Natural killer cell (primary cell): ENCODE measurements around the gene NFAT5. TPM values are rescaled to one million over a fixed set of nuclear protein-coding genes. Genes with fewer than 3 reads are reported as not detected.
"Not testable (repeated sequence)": the region's sequence is repeated elsewhere in the genome, so short reads cannot be mapped to it uniquely, and the experiment has no call there.

ENCODE experiments used
- ATAC-seq, 3 donors: fragments of 150-1000 bp in 2 of 3; fragments of 200-7000 bp in 1 of 3; cut with Tn5 transposase; 1 replicate in 1 of 3; 2 replicates in 2 of 3; pipeline ENCODE4 v1.10.0; 2021; ENCODE audit warnings: mild to moderate bottlenecking in 2 of 3, moderate library complexity in 2 of 3
- DNase-seq, 2 donors: peaks; one replicate each; pipeline versions ENCODE4 v3.0.0 to v3.0.0-alpha.2; 2013 to 2021; ENCODE audit warnings: mixed read lengths in 1 of 2
- H3K27ac ChIP-seq: one replicate; pipeline ENCODE4 v1.5.1; 2013; ENCODE audit warnings: mild to moderate bottlenecking, low read length
- H3K27me3 ChIP-seq: one replicate; pipeline ENCODE4 v1.6.1; 2013; ENCODE audit warnings: low read length; ENCODE audit not compliant: control insufficient read depth, insufficient read depth
- H3K36me3 ChIP-seq: one replicate; pipeline ENCODE4 v1.6.1; 2013; ENCODE audit warnings: low read length; ENCODE audit not compliant: control insufficient read depth, insufficient read depth
- H3K4me1 ChIP-seq: one replicate; pipeline ENCODE4 v1.6.1; 2013; ENCODE audit warnings: low read length; ENCODE audit not compliant: control insufficient read depth, insufficient read depth
- H3K4me3 ChIP-seq: one replicate; pipeline ENCODE4 v1.5.1; 2013; ENCODE audit warnings: low read length
- H3K9me3 ChIP-seq: one replicate; pipeline ENCODE4 v1.6.1; 2013; ENCODE audit warnings: low read length; ENCODE audit not compliant: control insufficient read depth, insufficient read depth
- H3K27ac Mint-ChIP-seq, 2 donors: one replicate each; pipeline ENCODE4 v1.8.0; 2022; ENCODE audit warnings: mild to moderate bottlenecking in 2 of 2, mixed read lengths in 2 of 2, moderate library complexity in 1 of 2
- H3K27me3 Mint-ChIP-seq, 2 donors: one replicate each; pipeline ENCODE4 v1.8.0; 2022; ENCODE audit warnings: low read depth in 2 of 2, mixed read lengths in 2 of 2
- H3K36me3 Mint-ChIP-seq: one replicate; pipeline ENCODE4 v1.8.0; 2022; ENCODE audit warnings: mixed read lengths
- H3K4me1 Mint-ChIP-seq, 2 donors: one replicate each; pipeline ENCODE4 v1.8.0; 2022; ENCODE audit warnings: mixed read lengths in 2 of 2
- H3K4me3 Mint-ChIP-seq: one replicate; pipeline ENCODE4 v1.8.0; 2022; ENCODE audit warnings: mild to moderate bottlenecking, moderate library complexity, mixed read lengths
- H3K9me3 Mint-ChIP-seq, 2 donors: one replicate each; pipeline ENCODE4 v1.8.0; 2022; ENCODE audit warnings: mixed read lengths in 2 of 2
- WGBS: methylation state at CpG from one replicate; pipeline ENCODE4 v1.1.7; 2013; ENCODE audit warnings: missing lambda C conversion rate; ENCODE audit not compliant: insufficient coverage; 5-methylcytosine and 5-hydroxymethylcytosine counted together
- intact Hi-C: fragments of 100-400 bp; cut with micrococcal nuclease; formaldehyde crosslinking; loops from one replicate; pipeline ENCODE4 v1.14.2; 2022
- total RNA-seq, 4 donors: library from RNA; stranded (reverse); fragments of 120-200 nt in 1 of 4; gene quantifications; one replicate each; pipeline versions ENCODE4 v1.2.3 to v1.2.4, GENCODE V29; 2013 to 2022
- TF ChIP-seq, protein P1 (sequence below): fragments of 200-600 bp; IDR thresholded peaks from one replicate; pipeline ENCODE4 v1.8.0; 2022; ENCODE audit warnings: antibody characterized with exemption

NFAT5 gene
- total RNA-seq, 3 donors from 2014 or later (not counting 1 experiment from before 2014, with no cell fraction given), result 70.0 to 73.6 (median 70.6) TPM

DNA sequence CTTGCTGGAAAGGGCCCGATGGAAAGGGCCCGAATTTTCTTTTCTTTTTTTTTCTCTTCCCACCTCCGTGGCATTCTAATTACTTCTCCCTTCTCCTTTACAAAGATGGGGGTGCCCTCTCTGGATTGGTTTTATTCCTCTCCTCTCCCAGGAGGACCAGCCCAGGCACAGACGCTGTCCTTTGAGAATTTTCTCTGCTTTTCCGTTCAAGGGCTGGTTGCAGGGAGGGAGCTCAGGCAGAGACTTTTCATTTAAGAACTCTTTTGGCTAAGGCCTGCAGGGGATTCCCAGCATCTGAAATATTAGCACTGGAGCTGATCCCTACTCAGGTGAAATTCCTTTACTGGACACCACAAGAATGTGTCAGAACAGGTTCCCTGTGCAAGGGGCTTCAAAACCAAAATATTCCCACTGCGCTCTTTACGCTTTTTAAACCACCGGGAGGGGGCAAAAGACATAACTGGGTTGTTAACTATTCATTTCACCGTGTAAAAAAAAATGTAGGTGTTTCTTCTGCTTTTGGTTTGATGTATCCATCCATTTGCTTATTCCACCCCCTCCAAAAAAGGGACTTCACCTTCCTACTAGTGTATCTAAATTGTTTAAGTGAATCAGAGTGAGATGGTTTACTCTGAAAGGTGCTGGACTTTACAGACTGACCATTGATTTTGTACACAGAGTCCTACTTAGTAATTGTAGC lies 1.4 kb downstream of the NFAT5 start:
- Histone ChIP-seq H3K27ac (peak overlapping the region; percentile 78), H3K4me3 (peak overlapping the region; percentile 91), H3K4me1 (peaks cover 23% of the 10 kb centered on the region), H3K9me3 (no peaks in the 10 kb centered on the region), H3K27me3 (no peaks in the 10 kb centered on the region), H3K36me3 (no peaks in the 10 kb centered on the region)
- ATAC-seq, result no peak
- TF ChIP-seq, protein P1, sequence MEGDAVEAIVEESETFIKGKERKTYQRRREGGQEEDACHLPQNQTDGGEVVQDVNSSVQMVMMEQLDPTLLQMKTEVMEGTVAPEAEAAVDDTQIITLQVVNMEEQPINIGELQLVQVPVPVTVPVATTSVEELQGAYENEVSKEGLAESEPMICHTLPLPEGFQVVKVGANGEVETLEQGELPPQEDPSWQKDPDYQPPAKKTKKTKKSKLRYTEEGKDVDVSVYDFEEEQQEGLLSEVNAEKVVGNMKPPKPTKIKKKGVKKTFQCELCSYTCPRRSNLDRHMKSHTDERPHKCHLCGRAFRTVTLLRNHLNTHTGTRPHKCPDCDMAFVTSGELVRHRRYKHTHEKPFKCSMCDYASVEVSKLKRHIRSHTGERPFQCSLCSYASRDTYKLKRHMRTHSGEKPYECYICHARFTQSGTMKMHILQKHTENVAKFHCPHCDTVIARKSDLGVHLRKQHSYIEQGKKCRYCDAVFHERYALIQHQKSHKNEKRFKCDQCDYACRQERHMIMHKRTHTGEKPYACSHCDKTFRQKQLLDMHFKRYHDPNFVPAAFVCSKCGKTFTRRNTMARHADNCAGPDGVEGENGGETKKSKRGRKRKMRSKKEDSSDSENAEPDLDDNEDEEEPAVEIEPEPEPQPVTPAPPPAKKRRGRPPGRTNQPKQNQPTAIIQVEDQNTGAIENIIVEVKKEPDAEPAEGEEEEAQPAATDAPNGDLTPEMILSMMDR, result no peak
- H3K4me1 Mint-ChIP-seq, result peaks cover 51% of the 10 kb centered on the region in 2 donors
- peak overlapping the region; percentile 96 for H3K4me3 Mint-ChIP-seq
- H3K27me3 Mint-ChIP-seq, result no peaks in the 10 kb centered on the region
- peak in 1 of 2 donors; percentile 53 for DNase-seq
- peak overlapping the region; percentile 93 to 97 for H3K27ac Mint-ChIP-seq
- WGBS, result 1% methylated on average over 5 of the region's 9 CpGs
- intact Hi-C loops, result loop anchor here (2.0 to 5.0 kb wide), 2 partner anchors 122 to 180 kb away; partner anchors contain the start of gene TERF2
- no peaks in the 10 kb centered on the region for H3K36me3 Mint-ChIP-seq
- H3K9me3 Mint-ChIP-seq, result no peaks in the 10 kb centered on the region

DNA sequence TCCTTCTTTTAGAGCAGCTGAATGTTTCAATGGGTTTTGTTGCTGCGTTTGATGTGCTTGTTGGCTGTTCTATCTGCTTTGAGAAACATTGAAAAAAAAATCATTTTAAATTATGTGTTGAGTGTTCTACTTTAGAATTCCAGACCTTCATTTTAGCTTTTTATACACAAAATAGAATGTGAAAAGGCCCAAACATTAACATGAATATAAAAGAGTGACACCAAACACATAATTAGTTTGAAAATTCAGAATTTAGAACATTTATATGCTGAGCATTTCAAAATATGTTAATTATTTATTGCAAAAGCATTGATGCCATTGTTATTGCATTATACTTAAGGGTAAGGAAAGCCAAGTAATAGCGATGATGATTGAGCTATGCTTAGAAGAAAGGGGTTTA lies 2.9 kb downstream of the NFAT5 start:
- Histone ChIP-seq H3K27me3 (no peaks in the 10 kb centered on the region), H3K27ac (no peak overlapping the region), H3K4me3 (no peak overlapping the region), H3K9me3 (no peaks in the 10 kb centered on the region), H3K4me1 (peaks cover 20% of the 10 kb centered on the region), H3K36me3 (no peaks in the 10 kb centered on the region)
- H3K4me3 Mint-ChIP-seq, result peak overlapping the region; percentile 35
- H3K36me3 Mint-ChIP-seq, result no peaks in the 10 kb centered on the region
- WGBS, result 83% methylated on average over 1 of the region's 2 CpGs
- peaks cover 44% of the 10 kb centered on the region in 2 donors for H3K4me1 Mint-ChIP-seq
- no peaks in the 10 kb centered on the region for H3K9me3 Mint-ChIP-seq
- no peak for DNase-seq
- TF ChIP-seq, protein P1, result no peak
- intact Hi-C loops, result loop anchor here (5.0 kb wide), 1 partner anchor 181 kb away; the partner anchor contains the start of gene TERF2
- ATAC-seq, result no peak
- no peaks in the 10 kb centered on the region for H3K27me3 Mint-ChIP-seq
- H3K27ac Mint-ChIP-seq, result peak overlapping the region; percentile 31 to 62

DNA sequence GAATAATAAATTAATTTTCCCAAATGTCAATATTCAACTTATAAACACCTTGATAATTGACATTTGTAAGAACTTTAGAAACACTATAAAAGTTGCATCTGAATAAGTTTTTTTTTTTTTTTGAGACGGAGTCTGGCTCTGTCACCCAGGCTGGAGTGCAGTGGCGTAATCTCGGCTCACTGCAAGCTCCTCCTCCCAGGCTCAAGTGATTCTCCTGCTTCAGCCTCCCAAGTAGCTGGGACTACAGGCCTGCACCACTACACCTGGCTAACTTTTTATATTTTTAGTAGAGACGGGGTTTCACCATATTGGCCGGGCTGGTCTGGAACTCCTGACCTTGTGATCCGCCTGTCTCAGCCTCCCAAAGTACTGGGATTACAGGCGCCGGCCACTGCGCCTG lies 13.0 kb downstream of the NFAT5 start:
- H3K9me3 ChIP-seq, H3K27ac ChIP-seq, H3K4me3 Mint-ChIP-seq, H3K4me3 ChIP-seq, H3K27me3 ChIP-seq, H3K36me3 ChIP-seq, H3K4me1 ChIP-seq, intact Hi-C loops, H3K9me3 Mint-ChIP-seq, H3K36me3 Mint-ChIP-seq, H3K27ac Mint-ChIP-seq, H3K27me3 Mint-ChIP-seq, ATAC-seq, DNase-seq: not testable (repeated sequence)
- WGBS, result 94% methylated on average over 9 of the region's 9 CpGs
- H3K4me1 Mint-ChIP-seq, result peaks cover 31 to 34% of the 10 kb centered on the region in 2 donors

DNA sequence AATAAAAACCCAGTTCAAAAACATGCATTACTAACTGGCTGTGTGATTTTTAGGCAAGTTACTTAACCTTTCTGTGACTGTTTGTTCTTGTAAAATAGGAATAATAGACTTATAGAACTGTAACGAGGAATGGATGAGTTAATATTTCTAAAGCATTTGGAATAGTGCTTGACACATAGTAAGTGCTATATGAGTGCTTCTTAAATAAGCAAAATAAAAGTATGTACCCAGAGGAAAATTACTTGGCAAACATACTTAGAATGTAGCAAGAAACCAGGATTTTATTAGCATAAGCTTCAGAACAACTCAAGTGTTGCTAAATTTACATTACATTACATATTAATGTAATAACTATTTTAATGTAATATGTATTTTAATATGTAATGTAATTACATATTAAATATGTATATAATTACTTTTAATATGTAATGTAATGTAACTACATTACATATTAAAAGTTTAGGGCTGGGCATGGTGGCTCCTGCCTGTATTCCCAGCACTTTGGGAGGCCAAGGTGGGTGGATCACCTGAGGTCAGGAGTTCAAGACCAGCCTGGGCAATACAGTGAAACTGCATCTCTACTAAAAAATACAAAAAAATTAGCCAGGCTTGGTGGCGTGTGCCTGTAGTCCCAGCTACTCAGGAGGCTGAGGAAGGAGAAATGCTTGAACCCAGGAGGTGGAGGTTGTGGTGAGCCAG lies 14.2 kb downstream of the NFAT5 start:
- WGBS, result 94% methylated on average over 2 of the region's 2 CpGs
- Mint-ChIP-seq H3K36me3 (no peaks in the 10 kb centered on the region), H3K9me3 (no peaks in the 10 kb centered on the region), H3K4me1 (peaks cover 32 to 34% of the 10 kb centered on the region in 2 donors), H3K4me3 (no peak overlapping the region), H3K27ac (no peak overlapping the region), H3K27me3 (no peaks in the 10 kb centered on the region)
- intact Hi-C loops, result no loop called here
- ATAC-seq (no peak), DNase-seq (no peak)
- Histone ChIP-seq H3K27me3 (no peaks in the 10 kb centered on the region), H3K4me3 (no peak overlapping the region), H3K4me1 (no peaks in the 10 kb centered on the region), H3K36me3 (peaks cover 2% of the 10 kb centered on the region), H3K27ac (no peak overlapping the region), H3K9me3 (no peaks in the 10 kb centered on the region)
- TF ChIP-seq, protein P1, result no peak
